ENCODE data around the gene AGBL1. TPM values are rescaled to one million over a fixed set of nuclear protein-coding genes. Genes with fewer than 3 reads are reported as not detected.

The AGBL1 gene
- total and polyA plus RNA-seq, 2 donors (not counting 3 experiments of a cell fraction or from before 2014, with no cell fraction given), result not detected

- DNase-seq (ENCODE audit: low read depth, low spot score) (no peak), FAIRE-seq (no peak)
- intact Hi-C loops (cut with micrococcal nuclease) (no loop called here), dilution Hi-C loops (cut with MboI; ENCODE audit: extremely low pct_ligation_motif_present, low sequenced_read_pairs) (no loop called here)
- no peak overlapping the region for H2AFZ ChIP-seq (ENCODE audit: low read depth, low read length)
- H3K27ac ChIP-seq (ENCODE audit: insufficient read depth, low read depth, low read length), result no peak overlapping the region
- BruUV-seq (replicated peaks), result no TSS peak
- no peak overlapping the region for H3K4me3 ChIP-seq (replicated peaks in 1 of 3; ENCODE audit: insufficient read depth in 1 of 3, low read depth in 1 of 3, low read length in 3 of 3)
- POLR2A ChIA-PET, result no interaction called here
- no peaks in the 10 kb centered on the region for H3K9me1 ChIP-seq (replicated peaks; ENCODE audit: control insufficient read depth, extremely low read depth, insufficient read depth, low read length)
- H3K79me2 ChIP-seq (ENCODE audit: control insufficient read depth, insufficient read depth, low read length), result no peaks in the 10 kb centered on the region
- no peaks in the 10 kb centered on the region for H3K36me3 ChIP-seq (ENCODE audit: control insufficient read depth in 2 of 2, extremely low read depth in 1 of 2, insufficient read depth in 2 of 2, low read length in 2 of 2)
- H3K27me3 ChIP-seq (ENCODE audit: control insufficient read depth in 2 of 2, insufficient read depth in 2 of 2, low read length in 2 of 2), result no peaks in the 10 kb centered on the region
- H3K4me1 ChIP-seq (ENCODE audit: control insufficient read depth, extremely low read depth, insufficient read depth, low read length), result no peaks in the 10 kb centered on the region
- no peaks in the 10 kb centered on the region for H4K20me1 ChIP-seq (replicated peaks; ENCODE audit: control insufficient read depth, extremely low read depth, insufficient read depth, low read length)
- no peak overlapping the region for H3K4me2 ChIP-seq (ENCODE audit: insufficient read depth, low read length)
- TF ChIP-seq GATA2 (IDR thresholded peaks at IDR 0.05; ENCODE audit: insufficient read depth, insufficient read length, low read depth, low read length) (no peak), MAX (IDR thresholded peaks at IDR 0.05; ENCODE audit: insufficient read depth, insufficient read length) (no peak), EZH2 (IDR thresholded peaks at IDR 0.05; ENCODE audit: borderline replicate concordance, low read depth, low read length, severe bottlenecking) (no peak), POLR2AphosphoS5 (IDR thresholded peaks at IDR 0.05; ENCODE audit: insufficient read depth, low read depth, low read length) (no peak), POLR2A (IDR thresholded peaks at IDR 0.05; ENCODE audit: low read depth, low read length) (no peak), JUN (IDR thresholded peaks at IDR 0.05; ENCODE audit: borderline replicate concordance, insufficient read depth, insufficient read length, low read depth) (no peak), MYC (IDR thresholded peaks at IDR 0.05; ENCODE audit: low read depth, low read length) (no peak), FOS (IDR thresholded peaks at IDR 0.05; ENCODE audit: borderline replicate concordance, insufficient read depth, low read length) (no peak)
- TF ChIP-seq, protein P1, sequence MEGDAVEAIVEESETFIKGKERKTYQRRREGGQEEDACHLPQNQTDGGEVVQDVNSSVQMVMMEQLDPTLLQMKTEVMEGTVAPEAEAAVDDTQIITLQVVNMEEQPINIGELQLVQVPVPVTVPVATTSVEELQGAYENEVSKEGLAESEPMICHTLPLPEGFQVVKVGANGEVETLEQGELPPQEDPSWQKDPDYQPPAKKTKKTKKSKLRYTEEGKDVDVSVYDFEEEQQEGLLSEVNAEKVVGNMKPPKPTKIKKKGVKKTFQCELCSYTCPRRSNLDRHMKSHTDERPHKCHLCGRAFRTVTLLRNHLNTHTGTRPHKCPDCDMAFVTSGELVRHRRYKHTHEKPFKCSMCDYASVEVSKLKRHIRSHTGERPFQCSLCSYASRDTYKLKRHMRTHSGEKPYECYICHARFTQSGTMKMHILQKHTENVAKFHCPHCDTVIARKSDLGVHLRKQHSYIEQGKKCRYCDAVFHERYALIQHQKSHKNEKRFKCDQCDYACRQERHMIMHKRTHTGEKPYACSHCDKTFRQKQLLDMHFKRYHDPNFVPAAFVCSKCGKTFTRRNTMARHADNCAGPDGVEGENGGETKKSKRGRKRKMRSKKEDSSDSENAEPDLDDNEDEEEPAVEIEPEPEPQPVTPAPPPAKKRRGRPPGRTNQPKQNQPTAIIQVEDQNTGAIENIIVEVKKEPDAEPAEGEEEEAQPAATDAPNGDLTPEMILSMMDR (IDR thresholded peaks at IDR 0.05; ENCODE audit: extremely low read depth in 1 of 2, insufficient read depth in 1 of 2, low read depth in 1 of 2, low read length in 2 of 2), result no peak
- H3K9ac ChIP-seq (replicated peaks; ENCODE audit: extremely low read depth, insufficient read depth, low read length), result no peak overlapping the region
- no peaks in the 10 kb centered on the region for H3K9me3 ChIP-seq (replicated peaks; ENCODE audit: control insufficient read depth, insufficient read depth, low read length)
- CTCF ChIA-PET, result no interaction called here
These were observed 476.8 kb downstream of the AGBL1 start for GRCh38 chr15:86556396-86557017.

Data from endothelial cell of umbilical vein (primary cell).